Measurements from ENCODE around the gene UNC13D. TPM values are rescaled to one million over a fixed set of nuclear protein-coding genes. Genes with fewer than 3 reads are reported as not detected.
"Not testable (repeated sequence)": the region's sequence is repeated elsewhere in the genome, so short reads cannot be mapped to it uniquely, and the experiment has no call there.

The UNC13D gene
- total and polyA plus RNA-seq, 9 of the 15 experiments (the other 6 are each of a cell fraction or from before 2014, with no cell fraction given): 0.86 to 244 (median 69.2) TPM

DNA sequence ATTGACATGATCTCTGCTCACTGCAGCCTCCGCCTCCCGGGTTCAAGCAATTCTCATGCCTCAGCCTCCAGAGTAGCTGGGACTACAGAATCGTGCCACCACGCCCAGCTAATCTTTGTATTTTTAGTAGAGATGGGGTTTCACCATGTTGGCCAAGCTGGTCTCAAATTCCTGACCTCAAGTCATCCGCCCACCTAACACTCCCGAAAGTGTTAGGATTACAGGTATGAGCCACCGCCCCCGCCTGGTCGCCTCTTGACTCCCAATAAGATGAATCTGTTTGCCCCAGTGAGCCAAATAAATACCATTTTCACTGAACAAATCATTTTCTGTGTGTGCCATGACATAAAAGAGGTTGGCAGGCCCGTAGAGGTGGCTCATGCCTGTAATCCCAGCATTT, 15.2 kb upstream of the UNC13D start:
- H3K4me3 ChIP-seq; FAIRE-seq; H3K9me3 ChIP-seq (replicated peaks; ENCODE audit: control insufficient read depth, insufficient read depth, low read depth, low read length); ATAC-seq; BruUV-seq (replicated peaks); H3K36me3 ChIP-seq (ENCODE audit: control insufficient read depth, insufficient read depth, low read length); H3K27me3 ChIP-seq (ENCODE audit: control insufficient read depth in 2 of 2, insufficient read depth in 2 of 2, low read length in 2 of 2); DNase-seq (ENCODE audit: extremely low read depth in 1 of 4, low spot score in 3 of 4); H4K20me1 ChIP-seq (replicated peaks; ENCODE audit: control insufficient read depth, insufficient read depth, low read length); H3K9me1 ChIP-seq (ENCODE audit: control insufficient read depth, insufficient read depth, low read length); in situ Hi-C loops (cut with MboI): not testable (repeated sequence)
- CTCF ChIA-PET (ENCODE audit: low intra/inter-chr PET ratio): interaction anchor here (0.6 kb wide), 1 partner anchor 9 kb away, joined by 4 read pairs; no protein-coding TSS in a partner anchor
- 62% methylated on average over 10 of the region's 10 CpGs for WGBS (ENCODE audit: insufficient coverage, low coverage, missing lambda C conversion rate)
- Histone ChIP-seq H3K4me1 (replicated peaks in 1 of 2; ENCODE audit: control insufficient read depth in 2 of 2, insufficient read depth in 2 of 2, low read length in 2 of 2) (peaks cover 24 to 39% of the 10 kb centered on the region in 2 experiments), H3K79me2 (ENCODE audit: control insufficient read depth, insufficient read depth, low read length) (peaks cover 17% of the 10 kb centered on the region), H3K9ac (ENCODE audit: insufficient read depth in 1 of 2, low read depth in 2 of 2, low read length in 2 of 2) (peak overlapping the region in 1 of 2 experiments; percentile 67; a peak in 2 of 4 replicates), H2AFZ (ENCODE audit: low read depth, low read length) (peak overlapping the region; percentile 97; the same call in 1 of the 2 replicates), H3K27ac (ENCODE audit: extremely low read depth, low read depth, low read length) (peak overlapping the region; percentile 94), H3K4me2 (ENCODE audit: insufficient read depth, low read length) (peak overlapping the region; percentile 88; the same call in 1 of the 2 replicates)
- TF ChIP-seq ZNF311 (CRISPR knock-in tag; IDR thresholded peaks at IDR 0.05) (0 out of 2 replicates have a peak, but pooled peaks have one; percentile 9), EGR1 (conservative IDR thresholded peaks at IDR 0.05) (peak; percentile 68; the same call in 1 of the 2 replicates), ZNF175 (CRISPR knock-in tag; IDR thresholded peaks at IDR 0.05; ENCODE audit: low read depth) (peak; percentile 12; the same call in 1 of the 2 replicates), RREB1 (CRISPR knock-in tag; IDR thresholded peaks at IDR 0.05) (0 out of 2 replicates have a peak, but pooled peaks have one; percentile 5), GTF2A2 (tag; IDR thresholded peaks at IDR 0.05) (0 out of 2 replicates have a peak, but pooled peaks have one; percentile 16), MEF2D (tag; conservative IDR thresholded peaks at IDR 0.05; ENCODE audit: low read depth) (0 out of 2 replicates have a peak, but pooled peaks have one; percentile 19)
- POLR2A ChIA-PET: interaction anchor here (0.6 to 8.2 kb wide), 12 partner anchors 8 to 111 kb away, joined by 3 to 109 read pairs (median 6); partner anchors contain the start of gene UNC13D
- intact Hi-C loops (cut with micrococcal nuclease): loop anchor here (5.0 kb wide), 1 partner anchor 77 kb away; the partner anchor contains the start of gene UNK
